HL-60 (cell line): ENCODE measurements around the gene LIN7A.

Experiments
- DNase-seq, 2 experiments: peaks; one replicate each; pipeline ENCODE4 v3.0.0-alpha.2; 2010 to 2020; ENCODE audit warnings: low read depth in 1 of 2, low spot score in 1 of 2
- H3K27ac ChIP-seq: fragments of 250-450 bp; sonication (Bioruptor Pico); replicated peaks from 2 replicates; pipeline ENCODE4 v1.5.1; 2020; ENCODE audit warnings: mild to moderate bottlenecking, moderate library complexity
- H3K27me3 ChIP-seq: fragments of 250-450 bp; sonication (Bioruptor Pico); 2 replicates; pipeline ENCODE4 v1.5.1; 2021; ENCODE audit warnings: mild to moderate bottlenecking, moderate library complexity; ENCODE audit not compliant: insufficient read depth, poor library complexity, severe bottlenecking
- H3K4me3 ChIP-seq: replicated peaks from 2 replicates; pipeline ENCODE4 v1.5.1; 2011; ENCODE audit warnings: mild to moderate bottlenecking, control low read depth, low read length; ENCODE audit not compliant: insufficient read depth
- CTCF ChIP-seq: IDR thresholded peaks from one replicate; pipeline ENCODE4 v1.5.1; 2011; ENCODE audit warnings: low read length, control low read depth, inconsistent platforms; ENCODE audit not compliant: insufficient read depth
- GABPA ChIP-seq: IDR thresholded peaks from 2 replicates; pipeline ENCODE4 v1.6.1; 2012; ENCODE audit warnings: low read depth
- POLR2AphosphoS5 ChIP-seq: IDR thresholded peaks from 2 replicates; pipeline ENCODE4 v1.6.1; 2012; ENCODE audit warnings: low read depth
- REST ChIP-seq: IDR thresholded peaks from 2 replicates; pipeline ENCODE4 v1.6.1; 2012; ENCODE audit warnings: low read depth; ENCODE audit not compliant: insufficient replicate concordance
- SPI1 ChIP-seq: IDR thresholded peaks from 2 replicates; pipeline ENCODE4 v1.6.1; 2012; ENCODE audit warnings: low read depth, mild to moderate bottlenecking, borderline replicate concordance

Gene LIN7A

GRCh38 chr12:80781313-80781712 is 156.4 kb downstream of the LIN7A start:
- Histone ChIP-seq H3K27ac (no peak overlapping the region), H3K4me3 (no peak overlapping the region), H3K27me3 (no peaks in the 10 kb centered on the region)
- TF ChIP-seq POLR2AphosphoS5 = no peak
- no peak for TF ChIP-seq SPI1
- TF ChIP-seq CTCF = no peak
- no peak for TF ChIP-seq GABPA
- no peak for TF ChIP-seq REST
- no peak for DNase-seq

GRCh38 chr12:80780746-80781145 is 157.0 kb downstream of the LIN7A start:
- no peak for DNase-seq
- Histone ChIP-seq H3K4me3 (no peak overlapping the region), H3K27me3 (no peaks in the 10 kb centered on the region), H3K27ac (no peak overlapping the region)
- TF ChIP-seq REST = no peak
- TF ChIP-seq CTCF = no peak
- TF ChIP-seq POLR2AphosphoS5 = no peak
- no peak for TF ChIP-seq SPI1
- no peak for TF ChIP-seq GABPA

GRCh38 chr12:80778005-80778541 is 159.7 kb downstream of the LIN7A start:
- Histone ChIP-seq H3K27me3 (no peaks in the 10 kb centered on the region), H3K4me3 (no peak overlapping the region), H3K27ac (peak overlapping the region; percentile 37)
- peak; percentile 38 to 73 for DNase-seq
- TF ChIP-seq SPI1 = no peak
- TF ChIP-seq POLR2AphosphoS5 = no peak
- no peak for TF ChIP-seq REST
- TF ChIP-seq GABPA = no peak
- no peak for TF ChIP-seq CTCF
